KMS-11 (cell line): ENCODE measurements around the gene ZNF609.
A peak's percentile ranks its signal among the peaks of the same experiment; 100 is the strongest.

Experiments used
- H2AFZ ChIP-seq: fragments of 200-600 bp; sonication (generic); 2 replicates; pipeline ENCODE4 v1.6.1; 2016; ENCODE audit warnings: antibody characterized with exemption, mixed run types, low read depth
- H3K27ac ChIP-seq: fragments of 200-600 bp; sonication (generic); 2 replicates; pipeline ENCODE4 v1.6.1; 2016; ENCODE audit warnings: mild to moderate bottlenecking, mixed run types
- H3K27me3 ChIP-seq: fragments of 200-600 bp; sonication (generic); 2 replicates; pipeline ENCODE4 v1.6.1; 2017; ENCODE audit warnings: mild to moderate bottlenecking, low read depth, mixed run types, moderate library complexity; ENCODE audit not compliant: insufficient read depth
- H3K36me3 ChIP-seq: fragments of 200-600 bp; sonication (generic); 2 replicates; pipeline ENCODE4 v1.6.1; 2017; ENCODE audit warnings: mild to moderate bottlenecking, mixed run types; ENCODE audit not compliant: insufficient read depth
- H3K4me1 ChIP-seq: fragments of 200-600 bp; sonication (generic); 2 replicates; pipeline ENCODE4 v1.6.1; 2016; ENCODE audit warnings: mild to moderate bottlenecking, low read depth, mixed run types; ENCODE audit not compliant: poor library complexity, severe bottlenecking
- H3K4me2 ChIP-seq: fragments of 200-600 bp; sonication (generic); 2 replicates; pipeline ENCODE4 v1.7.0; 2016; ENCODE audit warnings: mild to moderate bottlenecking, mixed run types
- H3K4me3 ChIP-seq: fragments of 200-600 bp; sonication (generic); IDR thresholded peaks from 2 replicates; pipeline ENCODE4 v1.6.1; 2017; ENCODE audit warnings: low read depth, low read length, mixed read lengths; ENCODE audit not compliant: insufficient read depth
- H3K79me2 ChIP-seq: fragments of 200-600 bp; sonication (generic); 2 replicates; pipeline ENCODE4 v1.6.1; 2016; ENCODE audit warnings: low read depth, mixed run types; ENCODE audit not compliant: insufficient read depth
- H3K9ac ChIP-seq: fragments of 200-600 bp; sonication (generic); 2 replicates; pipeline ENCODE4 v1.6.1; 2016; ENCODE audit warnings: mild to moderate bottlenecking, mixed run types
- H4K20me1 ChIP-seq: fragments of 200-600 bp; sonication (generic); 2 replicates; pipeline ENCODE4 v1.6.1; 2016; ENCODE audit warnings: mild to moderate bottlenecking, mixed run types; ENCODE audit not compliant: insufficient read depth
- TF ChIP-seq, protein P1 (sequence below): fragments of 200-600 bp; sonication (generic); conservative IDR thresholded peaks from 2 replicates; pipeline ENCODE4 v1.6.1; 2017; ENCODE audit warnings: low read depth, mild to moderate bottlenecking, antibody characterized with exemption, low read length, moderate library complexity, mixed read lengths

ZNF609 gene

DNA sequence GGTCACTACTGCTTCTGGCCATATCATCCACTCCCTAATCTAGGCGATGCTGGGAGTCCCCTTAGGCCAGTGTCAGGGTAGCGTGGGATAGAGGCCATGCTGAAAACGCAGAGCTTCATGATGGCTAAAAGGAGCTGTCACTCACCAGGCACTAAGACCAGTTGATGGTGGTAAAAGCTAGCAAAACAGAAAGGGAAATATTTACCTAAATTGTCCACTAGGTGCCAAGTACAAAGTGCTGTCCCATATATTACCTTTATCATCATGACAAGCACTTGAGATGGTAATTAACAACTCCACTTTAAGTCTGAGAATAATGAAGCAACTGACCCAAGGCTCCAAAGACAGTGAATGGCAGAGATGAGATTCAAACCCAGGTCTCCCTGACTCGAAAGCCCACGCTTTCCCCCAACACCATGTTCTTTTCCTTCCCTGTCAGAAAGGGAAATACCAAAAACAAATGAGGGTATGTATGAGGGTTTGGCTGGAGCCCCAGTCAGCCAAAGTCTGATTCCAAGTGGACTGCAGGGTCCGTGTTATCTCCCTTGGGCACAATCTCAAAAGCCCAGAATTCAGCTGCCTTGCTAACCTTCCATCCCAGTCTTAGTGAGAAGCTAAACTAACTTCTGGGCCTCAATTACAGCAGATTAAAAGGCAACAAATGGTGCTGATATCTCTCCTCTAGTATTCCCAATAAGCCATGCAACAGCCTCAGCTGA, 230.4 kb downstream of the ZNF609 start:
- Histone ChIP-seq H4K20me1 (no peaks in the 10 kb centered on the region), H3K4me3 (no peak overlapping the region), H2AFZ (no peak overlapping the region), H3K27me3 (no peaks in the 10 kb centered on the region), H3K4me1 (peaks cover 15% of the 10 kb centered on the region), H3K36me3 (no peaks in the 10 kb centered on the region), H3K9ac (no peak overlapping the region), H3K4me2 (no peak overlapping the region), H3K27ac (no peak overlapping the region; the same call in 1 of the 2 replicates), H3K79me2 (0 out of 2 replicates have a peak, but pooled peaks cover 4% of the 10 kb centered on the region)
- TF ChIP-seq, protein P1, sequence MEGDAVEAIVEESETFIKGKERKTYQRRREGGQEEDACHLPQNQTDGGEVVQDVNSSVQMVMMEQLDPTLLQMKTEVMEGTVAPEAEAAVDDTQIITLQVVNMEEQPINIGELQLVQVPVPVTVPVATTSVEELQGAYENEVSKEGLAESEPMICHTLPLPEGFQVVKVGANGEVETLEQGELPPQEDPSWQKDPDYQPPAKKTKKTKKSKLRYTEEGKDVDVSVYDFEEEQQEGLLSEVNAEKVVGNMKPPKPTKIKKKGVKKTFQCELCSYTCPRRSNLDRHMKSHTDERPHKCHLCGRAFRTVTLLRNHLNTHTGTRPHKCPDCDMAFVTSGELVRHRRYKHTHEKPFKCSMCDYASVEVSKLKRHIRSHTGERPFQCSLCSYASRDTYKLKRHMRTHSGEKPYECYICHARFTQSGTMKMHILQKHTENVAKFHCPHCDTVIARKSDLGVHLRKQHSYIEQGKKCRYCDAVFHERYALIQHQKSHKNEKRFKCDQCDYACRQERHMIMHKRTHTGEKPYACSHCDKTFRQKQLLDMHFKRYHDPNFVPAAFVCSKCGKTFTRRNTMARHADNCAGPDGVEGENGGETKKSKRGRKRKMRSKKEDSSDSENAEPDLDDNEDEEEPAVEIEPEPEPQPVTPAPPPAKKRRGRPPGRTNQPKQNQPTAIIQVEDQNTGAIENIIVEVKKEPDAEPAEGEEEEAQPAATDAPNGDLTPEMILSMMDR, result peak; percentile 39; the same call in 1 of the 2 replicates

DNA sequence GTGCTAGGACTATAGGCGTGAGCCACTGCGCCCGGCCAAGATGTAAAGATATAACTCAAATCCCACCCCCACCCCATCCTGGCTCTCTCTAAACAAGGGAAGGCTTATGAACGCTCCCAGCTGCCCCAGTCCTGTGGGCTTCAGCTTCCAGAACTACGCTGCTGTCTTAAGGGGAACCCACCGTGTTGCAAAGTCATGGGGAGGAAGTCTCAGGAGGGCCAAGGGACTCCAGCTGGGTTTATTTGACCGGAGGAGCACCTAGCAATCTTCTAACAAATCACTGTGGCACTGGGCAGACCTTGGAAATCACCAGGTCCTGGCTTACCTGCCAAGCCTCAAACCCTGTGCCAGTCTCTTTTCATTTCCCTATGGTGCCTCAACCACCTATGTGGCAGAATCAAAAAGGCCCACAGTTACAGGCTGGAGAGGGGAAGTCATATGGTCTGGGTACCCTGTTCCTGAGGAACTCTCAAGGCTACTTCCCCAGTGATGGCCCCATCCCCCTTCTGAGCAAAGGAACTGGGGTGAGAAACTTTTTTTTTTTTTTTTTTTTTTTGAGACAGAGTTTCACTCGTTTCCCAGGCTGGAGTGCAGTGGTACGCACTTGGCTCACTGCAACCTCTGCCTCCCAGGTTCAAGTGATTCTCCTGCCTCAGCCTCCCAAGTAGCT, 231.7 kb downstream of the ZNF609 start:
- H4K20me1 ChIP-seq, result no peaks in the 10 kb centered on the region
- H3K9ac ChIP-seq, result no peak overlapping the region
- H3K4me1 ChIP-seq, result peaks cover 7% of the 10 kb centered on the region
- H2AFZ ChIP-seq, result no peak overlapping the region
- no peak overlapping the region for H3K4me3 ChIP-seq
- H3K36me3 ChIP-seq, result no peaks in the 10 kb centered on the region
- H3K4me2 ChIP-seq, result no peak overlapping the region
- H3K27ac ChIP-seq, result no peak overlapping the region
- TF ChIP-seq, protein P1, result no peak
- peaks cover 5% of the 10 kb centered on the region; the same call in 1 of the 2 replicates for H3K79me2 ChIP-seq
- H3K27me3 ChIP-seq, result no peaks in the 10 kb centered on the region

DNA sequence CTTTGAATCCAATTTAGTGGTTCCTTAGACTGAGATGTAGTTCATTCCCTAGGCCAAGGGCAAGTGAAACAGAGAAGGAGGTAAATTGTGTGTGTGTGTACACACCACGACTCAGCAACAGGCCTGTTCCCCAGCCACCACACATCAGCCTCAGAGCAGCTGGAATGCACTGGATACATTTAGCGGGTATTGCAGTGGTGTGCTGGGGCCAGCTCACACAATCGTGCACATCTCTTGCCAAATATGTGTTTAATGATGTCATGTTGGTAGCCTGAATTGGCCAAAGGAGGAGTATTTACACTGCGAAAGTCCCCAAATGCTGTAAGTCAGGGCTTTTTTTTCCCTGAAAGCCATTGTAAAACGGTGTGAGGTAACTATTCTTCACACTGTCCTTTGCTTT, 232.8 kb downstream of the ZNF609 start:
- no peaks in the 10 kb centered on the region for H3K36me3 ChIP-seq
- H3K27me3 ChIP-seq, result no peaks in the 10 kb centered on the region
- no peak overlapping the region for H3K9ac ChIP-seq
- no peak overlapping the region for H3K4me2 ChIP-seq
- TF ChIP-seq, protein P1, result no peak
- H3K4me1 ChIP-seq, result peaks cover 18% of the 10 kb centered on the region
- no peak overlapping the region for H3K27ac ChIP-seq
- H4K20me1 ChIP-seq, result no peaks in the 10 kb centered on the region
- H3K4me3 ChIP-seq, result no peak overlapping the region
- peaks cover 16% of the 10 kb centered on the region; the same call in 1 of the 2 replicates for H3K79me2 ChIP-seq
- H2AFZ ChIP-seq, result no peak overlapping the region

DNA sequence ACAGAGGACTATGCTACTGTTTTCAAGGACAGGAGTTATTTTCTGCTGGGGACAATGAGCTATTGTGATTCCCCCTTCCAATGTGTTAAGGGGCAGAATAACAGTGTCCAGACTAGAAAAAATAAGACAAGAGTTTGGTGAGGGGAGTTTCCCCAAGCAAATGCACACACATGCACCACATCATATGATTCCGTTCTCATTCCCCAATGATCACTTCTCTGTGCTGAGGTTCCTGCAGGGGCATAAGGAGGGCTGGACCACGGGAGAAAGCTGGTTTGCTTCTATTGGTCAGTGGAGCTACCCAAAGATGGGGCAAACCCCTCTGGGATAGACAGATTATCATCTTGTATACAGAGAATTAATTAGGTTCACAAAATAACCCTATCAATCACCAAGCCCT, 234.4 kb downstream of the ZNF609 start:
- Histone ChIP-seq H3K4me3 (no peak overlapping the region), H4K20me1 (no peaks in the 10 kb centered on the region), H3K27me3 (no peaks in the 10 kb centered on the region), H2AFZ (no peak overlapping the region), H3K79me2 (peaks cover 33% of the 10 kb centered on the region; the same call in 1 of the 2 replicates), H3K4me2 (no peak overlapping the region), H3K4me1 (peaks cover 35% of the 10 kb centered on the region), H3K27ac (no peak overlapping the region), H3K9ac (no peak overlapping the region), H3K36me3 (no peaks in the 10 kb centered on the region)
- TF ChIP-seq, protein P1, result no peak
